ENCODE results near the gene AGAP1. TPM values are rescaled to one million over a fixed set of nuclear protein-coding genes. Genes with fewer than 3 reads are reported as not detected.

Gene AGAP1
- total RNA-seq, 1 donor = 12.3 TPM

DNA sequence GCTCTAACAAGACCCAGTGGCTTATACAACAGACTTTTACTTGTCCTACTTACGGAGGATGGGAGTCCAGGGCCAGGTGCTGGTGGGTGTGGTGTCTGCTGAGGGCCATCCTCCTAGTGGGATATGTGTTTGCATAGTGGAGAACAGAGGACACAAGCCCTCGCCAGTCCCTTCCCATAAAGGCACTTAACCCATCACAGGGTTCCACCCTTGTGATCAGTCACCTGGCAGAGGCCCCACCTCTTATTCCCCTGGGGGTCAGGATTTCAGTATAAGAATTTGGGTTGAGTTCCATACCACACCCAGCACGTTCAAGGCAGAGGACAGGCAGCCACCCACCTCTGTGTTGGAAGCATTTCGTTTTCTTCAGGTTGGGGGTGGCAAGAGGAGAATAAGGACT lies 259.0 kb downstream of the AGAP1 start:
- TF ChIP-seq, protein P1, sequence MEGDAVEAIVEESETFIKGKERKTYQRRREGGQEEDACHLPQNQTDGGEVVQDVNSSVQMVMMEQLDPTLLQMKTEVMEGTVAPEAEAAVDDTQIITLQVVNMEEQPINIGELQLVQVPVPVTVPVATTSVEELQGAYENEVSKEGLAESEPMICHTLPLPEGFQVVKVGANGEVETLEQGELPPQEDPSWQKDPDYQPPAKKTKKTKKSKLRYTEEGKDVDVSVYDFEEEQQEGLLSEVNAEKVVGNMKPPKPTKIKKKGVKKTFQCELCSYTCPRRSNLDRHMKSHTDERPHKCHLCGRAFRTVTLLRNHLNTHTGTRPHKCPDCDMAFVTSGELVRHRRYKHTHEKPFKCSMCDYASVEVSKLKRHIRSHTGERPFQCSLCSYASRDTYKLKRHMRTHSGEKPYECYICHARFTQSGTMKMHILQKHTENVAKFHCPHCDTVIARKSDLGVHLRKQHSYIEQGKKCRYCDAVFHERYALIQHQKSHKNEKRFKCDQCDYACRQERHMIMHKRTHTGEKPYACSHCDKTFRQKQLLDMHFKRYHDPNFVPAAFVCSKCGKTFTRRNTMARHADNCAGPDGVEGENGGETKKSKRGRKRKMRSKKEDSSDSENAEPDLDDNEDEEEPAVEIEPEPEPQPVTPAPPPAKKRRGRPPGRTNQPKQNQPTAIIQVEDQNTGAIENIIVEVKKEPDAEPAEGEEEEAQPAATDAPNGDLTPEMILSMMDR (IDR thresholded peaks at IDR 0.05; ENCODE audit: insufficient read depth, low read length) = no peak
- no peak overlapping the region for H3K4me3 ChIP-seq (ENCODE audit: low read depth, low read length)
- no peak for DNase-seq (ENCODE audit: low read depth)

- TF ChIP-seq, protein P1 (IDR thresholded peaks at IDR 0.05; ENCODE audit: insufficient read depth, low read length) = no peak
- H3K4me3 ChIP-seq (ENCODE audit: low read depth, low read length) = no peak overlapping the region
Observed at GRCh38 chr2:235754357-235755207, 260.7 kb downstream of the AGAP1 start.

DNA sequence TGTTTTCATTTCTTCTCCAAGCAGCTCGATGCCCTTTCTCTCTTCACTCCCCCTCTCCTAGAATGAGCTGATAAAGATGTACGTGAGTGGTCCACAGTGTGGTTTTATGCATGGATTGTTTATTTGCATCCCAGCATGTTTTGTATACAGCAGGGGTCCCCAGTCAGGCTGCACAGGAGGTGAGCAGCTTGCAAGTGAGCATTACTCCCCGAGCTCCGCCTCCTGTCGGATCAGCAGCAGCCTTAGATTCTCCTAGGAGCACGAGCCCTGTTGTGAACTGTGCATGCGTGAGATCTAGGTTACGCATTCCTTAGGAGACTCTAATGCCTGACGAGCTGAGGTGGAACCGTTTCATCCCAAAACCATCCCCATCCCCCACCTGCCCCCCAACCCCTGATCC lies 262.6 kb downstream of the AGAP1 start:
- no peak for DNase-seq (ENCODE audit: low read depth)
- TF ChIP-seq, protein P1 (IDR thresholded peaks at IDR 0.05; ENCODE audit: insufficient read depth, low read length) = no peak
- H3K4me3 ChIP-seq (ENCODE audit: low read depth, low read length) = no peak overlapping the region

More at GRCh38 chr2:235754357-235755207, 260.7 kb downstream of the AGAP1 start:
- no peak for DNase-seq (ENCODE audit: low read depth)

DNA sequence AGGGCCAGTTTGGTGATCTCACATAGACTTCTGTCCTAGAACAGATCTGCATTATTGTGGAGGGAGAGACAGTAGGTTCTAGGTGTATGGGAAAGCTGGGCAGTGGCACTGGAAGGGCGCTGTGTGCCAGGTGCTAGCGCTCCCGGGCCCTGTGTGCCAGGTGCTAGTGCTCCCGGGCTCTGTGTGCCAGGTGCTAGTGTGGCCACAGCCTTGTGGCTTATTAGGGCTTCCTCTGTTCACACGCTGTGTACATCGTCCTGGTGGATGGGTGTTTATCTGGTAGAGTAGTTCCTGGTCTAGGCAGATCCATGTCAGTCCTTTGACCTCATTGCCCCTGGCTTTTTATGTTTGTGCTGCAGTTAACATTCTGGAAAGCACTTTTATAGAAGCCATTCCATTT lies 263.4 kb downstream of the AGAP1 start:
- TF ChIP-seq, protein P1 (IDR thresholded peaks at IDR 0.05; ENCODE audit: insufficient read depth, low read length) = no peak
- H3K4me3 ChIP-seq (ENCODE audit: low read depth, low read length) = no peak overlapping the region
- DNase-seq (ENCODE audit: low read depth) = no peak

GRCh38 chr2:235757640-235758039 lies 263.8 kb downstream of the AGAP1 start:
- TF ChIP-seq, protein P1 (IDR thresholded peaks at IDR 0.05; ENCODE audit: insufficient read depth, low read length) = no peak
- H3K4me3 ChIP-seq (ENCODE audit: low read depth, low read length) = no peak overlapping the region
- DNase-seq (ENCODE audit: low read depth) = no peak

DNA sequence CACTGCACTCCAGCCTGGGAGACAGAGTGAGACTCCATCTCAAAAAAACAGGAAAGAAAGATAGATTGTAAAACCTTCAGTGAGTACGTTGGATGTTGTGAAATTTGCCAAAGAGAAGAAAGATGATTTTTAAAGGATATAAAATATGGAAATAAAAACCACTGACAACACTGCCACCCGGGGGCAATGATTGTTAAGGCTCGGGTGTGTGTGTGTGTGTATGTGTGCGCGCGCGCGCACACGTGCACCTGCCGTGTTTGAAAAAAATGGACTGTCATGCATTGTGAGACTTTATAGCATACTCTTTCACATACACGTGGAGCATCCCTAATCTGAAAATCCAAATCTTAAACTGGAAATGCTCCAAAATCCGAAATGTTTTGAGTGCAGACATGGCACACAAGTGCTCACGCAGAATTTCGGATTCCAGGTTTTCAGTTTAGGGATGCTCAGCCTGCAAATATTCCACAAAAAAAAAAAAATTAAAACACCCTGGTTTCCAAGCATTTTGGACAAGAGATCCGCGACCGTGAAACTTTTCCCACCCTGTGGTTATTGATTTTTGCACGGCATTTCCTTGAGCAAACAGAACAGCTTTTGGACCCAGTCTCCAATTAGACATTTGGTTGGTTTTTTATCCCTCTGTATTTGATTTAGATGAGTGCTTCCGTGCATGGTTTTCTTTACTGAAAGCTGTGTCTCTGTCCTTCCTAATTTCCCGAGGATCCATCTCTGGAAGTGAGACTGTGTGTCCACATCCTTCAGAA lies 269.2 kb downstream of the AGAP1 start:
- no peak for DNase-seq (ENCODE audit: low read depth)
- no peak overlapping the region for H3K4me3 ChIP-seq (ENCODE audit: low read depth, low read length)
- TF ChIP-seq, protein P1 (IDR thresholded peaks at IDR 0.05; ENCODE audit: insufficient read depth, low read length) = no peak
